VCaP (cell line): ENCODE measurements around the gene DOCK4.

Experiments used
- H3K27ac ChIP-seq: fragments of 450-650 bp; 2 replicates; pipeline ENCODE4 v1.5.1; 2017
- CTCF ChIP-seq: fragments of 450-650 bp; conservative IDR thresholded peaks from 2 replicates; pipeline ENCODE4 v1.5.1; 2017; ENCODE audit warnings: mild to moderate bottlenecking, moderate library complexity

Gene DOCK4

GRCh38 chr7:112214883-112215282 lies 8.7 kb upstream of the DOCK4 start:
- no peak for TF ChIP-seq CTCF
- no peak overlapping the region for H3K27ac ChIP-seq

GRCh38 chr7:112214268-112214667 lies 8.1 kb upstream of the DOCK4 start:
- no peak for TF ChIP-seq CTCF
- no peak overlapping the region for H3K27ac ChIP-seq

DNA sequence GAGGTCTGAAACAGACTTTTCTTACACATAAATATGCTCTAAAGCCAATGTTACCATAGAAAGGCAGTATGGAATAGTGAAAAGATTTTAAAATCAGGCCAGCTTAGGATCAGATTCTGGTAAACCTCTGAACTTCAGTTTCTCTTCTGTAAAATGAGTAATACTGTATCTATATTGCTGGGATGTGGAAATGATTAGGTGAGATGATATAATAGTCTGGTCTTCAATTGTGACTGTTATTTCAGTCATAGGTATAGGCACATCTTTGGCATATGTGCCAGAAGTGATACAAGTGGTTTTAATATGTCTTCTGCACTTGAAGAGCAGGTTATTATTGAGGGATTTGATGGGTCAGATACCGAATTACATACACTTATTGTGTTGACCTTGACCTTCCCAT lies 7.5 kb upstream of the DOCK4 start:
- TF ChIP-seq CTCF: no peak
- H3K27ac ChIP-seq: no peak overlapping the region

GRCh38 chr7:112212571-112212970 lies 6.4 kb upstream of the DOCK4 start:
- no peak overlapping the region for H3K27ac ChIP-seq

DNA sequence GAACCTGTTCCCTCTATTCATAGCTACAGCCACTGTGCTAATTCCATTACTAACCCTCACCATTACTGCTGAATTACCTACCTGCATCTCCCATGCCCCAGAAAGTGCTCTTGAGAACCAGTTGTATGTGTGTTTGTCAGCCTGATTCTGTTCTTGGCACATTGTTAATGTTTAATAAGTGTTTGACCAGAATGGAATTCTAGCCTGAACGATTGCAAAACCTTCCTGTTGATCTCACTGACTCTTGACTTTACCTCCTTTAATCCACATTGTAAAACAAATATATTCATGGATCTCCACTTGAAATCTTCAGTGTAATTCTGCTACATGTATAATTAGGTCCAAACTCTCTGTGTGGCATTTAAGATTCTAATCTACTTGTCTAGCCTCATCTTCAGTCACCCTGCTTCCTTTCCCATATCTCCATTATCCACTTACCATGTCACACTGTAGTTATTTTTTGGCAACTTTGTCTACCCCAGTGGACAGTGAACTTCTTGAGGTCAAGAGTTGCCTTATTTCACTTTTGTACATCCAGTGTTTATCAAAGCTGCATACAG lies 5.2 kb upstream of the DOCK4 start:
- TF ChIP-seq CTCF: no peak
- H3K27ac ChIP-seq: peak overlapping the region; percentile 23

More at GRCh38 chr7:112212571-112212970, 6.4 kb upstream of the DOCK4 start:
- no peak for TF ChIP-seq CTCF

GRCh38 chr7:112207765-112208164 lies 1.6 kb upstream of the DOCK4 start:
- H3K27ac ChIP-seq: peak overlapping the region; percentile 84
- TF ChIP-seq CTCF: no peak

DNA sequence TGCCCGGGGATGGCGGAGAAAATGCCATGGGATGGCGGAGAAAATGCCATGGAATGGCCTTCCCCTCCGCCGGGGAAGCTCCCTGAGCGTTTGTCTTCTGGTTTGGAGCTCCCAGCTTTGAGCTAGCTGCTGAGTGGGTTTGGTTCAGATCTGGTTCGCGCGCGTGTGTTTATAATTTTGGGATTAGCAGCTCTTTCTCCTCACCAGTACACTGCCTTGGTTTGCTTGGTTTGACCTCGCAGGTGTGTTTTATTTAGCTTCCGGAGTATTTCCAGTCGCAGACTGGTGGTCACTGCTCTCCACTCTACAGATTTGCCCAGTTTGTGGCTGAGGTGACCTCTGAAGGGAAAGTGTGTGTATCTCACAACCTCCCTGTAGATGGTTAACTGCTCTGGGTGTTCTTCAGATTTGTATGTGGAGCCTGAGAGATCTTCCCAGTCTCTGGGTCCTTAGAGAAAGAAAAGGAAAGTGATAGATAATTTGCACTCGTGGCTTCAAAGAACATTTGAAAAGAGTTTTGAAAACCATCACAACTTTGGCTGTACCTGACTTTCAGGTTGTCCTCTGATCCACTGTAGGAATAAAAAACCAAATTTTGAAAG lies 893 bp upstream of the DOCK4 start:
- TF ChIP-seq CTCF: no peak
- H3K27ac ChIP-seq: peak overlapping the region; percentile 84
